PFSK-1 (cell line): ENCODE measurements around the gene PPP2R2C.

Source experiments
- FOXP2 ChIP-seq: optimal IDR thresholded peaks from 2 replicates; pipeline ENCODE3; 2011; ENCODE audit warnings: borderline replicate concordance, control low read depth, inconsistent platforms; ENCODE audit not compliant: insufficient read depth; ENCODE audit errors: extremely low read length, extremely low read depth
- POLR2AphosphoS5 ChIP-seq: IDR thresholded peaks from 2 replicates; pipeline ENCODE4 v1.6.1; 2012; ENCODE audit warnings: low read depth, mild to moderate bottlenecking, control low read depth, low read length, moderate library complexity
- REST ChIP-seq, 2 experiments: IDR thresholded peaks; 2 replicates each; pipeline versions ENCODE4 v1.6.1 to v1.8.0; 2011 to 2012; ENCODE audit warnings: low read depth in 2 of 2, low read length in 2 of 2, control low read depth in 1 of 2, inconsistent platforms in 1 of 2, mild to moderate bottlenecking in 1 of 2, moderate library complexity in 1 of 2; ENCODE audit not compliant: insufficient read depth in 1 of 2
- SIN3A ChIP-seq: IDR thresholded peaks from 2 replicates; pipeline ENCODE4 v1.6.1; 2012; ENCODE audit warnings: mild to moderate bottlenecking, low read length, moderate library complexity, borderline replicate concordance; ENCODE audit not compliant: insufficient read depth
- TAF1 ChIP-seq: IDR thresholded peaks from 2 replicates; pipeline ENCODE4 v1.6.1; 2012; ENCODE audit warnings: low read length, control low read depth, borderline replicate concordance; ENCODE audit not compliant: insufficient read depth

Gene PPP2R2C

GRCh38 chr4:6470502-6471306 is 1.7 kb downstream of the PPP2R2C start:
- TF ChIP-seq REST (IDR thresholded peaks at IDR 0.05; ENCODE audit: insufficient read depth in 1 of 2, low read depth in 2 of 2, low read length in 2 of 2) (no peak), FOXP2 (peak; percentile 35), POLR2AphosphoS5 (no peak)

- no peak for TF ChIP-seq SIN3A
These were observed 2.4 kb downstream of the PPP2R2C start for GRCh38 chr4:6469898-6470501.

GRCh38 chr4:6469144-6469543 is 3.3 kb downstream of the PPP2R2C start:
- TF ChIP-seq REST (IDR thresholded peaks at IDR 0.05; ENCODE audit: insufficient read depth in 1 of 2, low read depth in 2 of 2, low read length in 2 of 2) (no peak), TAF1 (no peak), FOXP2 (no peak), POLR2AphosphoS5 (no peak), SIN3A (no peak)

GRCh38 chr4:6468376-6468775 is 4.0 kb downstream of the PPP2R2C start:
- TF ChIP-seq TAF1 (no peak), FOXP2 (no peak), REST (IDR thresholded peaks at IDR 0.05; ENCODE audit: insufficient read depth in 1 of 2, low read depth in 2 of 2, low read length in 2 of 2) (no peak), POLR2AphosphoS5 (no peak), SIN3A (no peak)

- no peak for TF ChIP-seq POLR2AphosphoS5
- TF ChIP-seq REST (IDR thresholded peaks at IDR 0.05; ENCODE audit: insufficient read depth in 1 of 2, low read depth in 2 of 2, low read length in 2 of 2), result no peak
- no peak for TF ChIP-seq SIN3A
- TF ChIP-seq FOXP2, result no peak
- TF ChIP-seq TAF1, result no peak
These were observed 4.8 kb downstream of the PPP2R2C start for GRCh38 chr4:6467600-6467999.
